ENCODE measurements around the gene MRGPRF.

DNA sequence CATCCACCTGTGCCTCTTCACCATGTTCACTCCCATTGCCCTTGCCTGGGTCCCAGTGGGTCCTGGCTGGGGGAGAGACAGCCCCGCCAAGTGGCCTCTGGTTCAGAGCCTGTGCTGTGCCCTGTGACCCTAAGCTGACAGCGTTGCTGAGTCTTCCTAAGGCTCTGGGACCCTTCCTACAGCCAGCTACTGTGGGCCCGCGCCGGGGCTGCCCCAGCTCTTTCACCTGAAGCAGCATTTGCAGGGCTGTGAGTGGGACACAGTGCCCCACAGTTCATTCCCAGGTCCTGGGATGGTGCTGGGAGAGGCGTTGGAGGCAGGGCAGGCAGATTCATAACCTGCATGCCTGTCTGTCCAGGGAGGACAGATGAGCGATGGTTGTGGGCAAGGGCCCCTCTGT lies 46.4 kb upstream of the MRGPRF start:
- TF ChIP-seq, protein P1, sequence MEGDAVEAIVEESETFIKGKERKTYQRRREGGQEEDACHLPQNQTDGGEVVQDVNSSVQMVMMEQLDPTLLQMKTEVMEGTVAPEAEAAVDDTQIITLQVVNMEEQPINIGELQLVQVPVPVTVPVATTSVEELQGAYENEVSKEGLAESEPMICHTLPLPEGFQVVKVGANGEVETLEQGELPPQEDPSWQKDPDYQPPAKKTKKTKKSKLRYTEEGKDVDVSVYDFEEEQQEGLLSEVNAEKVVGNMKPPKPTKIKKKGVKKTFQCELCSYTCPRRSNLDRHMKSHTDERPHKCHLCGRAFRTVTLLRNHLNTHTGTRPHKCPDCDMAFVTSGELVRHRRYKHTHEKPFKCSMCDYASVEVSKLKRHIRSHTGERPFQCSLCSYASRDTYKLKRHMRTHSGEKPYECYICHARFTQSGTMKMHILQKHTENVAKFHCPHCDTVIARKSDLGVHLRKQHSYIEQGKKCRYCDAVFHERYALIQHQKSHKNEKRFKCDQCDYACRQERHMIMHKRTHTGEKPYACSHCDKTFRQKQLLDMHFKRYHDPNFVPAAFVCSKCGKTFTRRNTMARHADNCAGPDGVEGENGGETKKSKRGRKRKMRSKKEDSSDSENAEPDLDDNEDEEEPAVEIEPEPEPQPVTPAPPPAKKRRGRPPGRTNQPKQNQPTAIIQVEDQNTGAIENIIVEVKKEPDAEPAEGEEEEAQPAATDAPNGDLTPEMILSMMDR (IDR thresholded peaks at IDR 0.05), result no peak
- TF ChIP-seq POLR2A (IDR thresholded peaks at IDR 0.05), result no peak
- no peak for TF ChIP-seq POLR2AphosphoS5 (IDR thresholded peaks at IDR 0.05)

Measured in breast epithelium (tissue), 3 donors.